GM12892 (cell line): ENCODE data around the gene ATAD3B.

Experiments
- DNase-seq: peaks from one replicate; pipeline ENCODE4 v3.0.0; 2011; ENCODE audit not compliant: insufficient read length
- FAIRE-seq: peaks from 2 replicates; lab custom pipeline; 2011; peaks lifted over from hg19 to GRCh38; lab: Jason Lieb, UNC
- POLR2A ChIP-seq: IDR thresholded peaks from 2 replicates; pipeline ENCODE4 v1.6.1; 2011; ENCODE audit warnings: low read depth, low read length, control low read depth
- POLR2AphosphoS5 ChIP-seq: IDR thresholded peaks from 2 replicates; pipeline ENCODE4 v1.6.1; 2011; ENCODE audit warnings: low read depth, low read length, control low read depth
- TAF1 ChIP-seq: IDR thresholded peaks from 2 replicates; pipeline ENCODE4 v1.6.1; 2011; ENCODE audit warnings: low read depth, mild to moderate bottlenecking, control low read depth, low read length, borderline replicate concordance

ATAD3B gene

GRCh38 chr1:1429671-1430073 lies 41.9 kb upstream of the ATAD3B start:
- FAIRE-seq = no peak
- no peak for DNase-seq
- TF ChIP-seq TAF1 (no peak), POLR2A (no peak), POLR2AphosphoS5 (no peak)

- FAIRE-seq = no peak
- no peak for DNase-seq
- no peak for TF ChIP-seq POLR2AphosphoS5
- TF ChIP-seq TAF1 = no peak
- no peak for TF ChIP-seq POLR2A
These were observed 41.2 kb upstream of the ATAD3B start for GRCh38 chr1:1430114-1430982.

GRCh38 chr1:1430992-1431844 lies 40.3 kb upstream of the ATAD3B start:
- FAIRE-seq = no peak
- DNase-seq = peak; percentile 29
- no peak for TF ChIP-seq TAF1
- no peak for TF ChIP-seq POLR2AphosphoS5

GRCh38 chr1:1431845-1432273 lies 39.7 kb upstream of the ATAD3B start:
- FAIRE-seq (no peak), DNase-seq (no peak)
- TF ChIP-seq POLR2A = no peak
- no peak for TF ChIP-seq TAF1
- TF ChIP-seq POLR2AphosphoS5 = no peak

GRCh38 chr1:1432274-1432950 lies 39.2 kb upstream of the ATAD3B start:
- FAIRE-seq = no peak
- TF ChIP-seq POLR2AphosphoS5 = no peak
- TF ChIP-seq TAF1 = no peak
- no peak for TF ChIP-seq POLR2A
- DNase-seq = no peak

GRCh38 chr1:1432951-1433803 lies 38.4 kb upstream of the ATAD3B start:
- DNase-seq (peak; percentile 37), FAIRE-seq (no peak)
- TF ChIP-seq POLR2A (no peak), POLR2AphosphoS5 (no peak), TAF1 (no peak)

- TF ChIP-seq TAF1 (no peak), POLR2A (no peak), POLR2AphosphoS5 (no peak)
- peak; percentile 14 for FAIRE-seq
- DNase-seq = peak; percentile 30
These were observed 37.8 kb upstream of the ATAD3B start for GRCh38 chr1:1433804-1434130.

GRCh38 chr1:1434131-1434823 lies 37.3 kb upstream of the ATAD3B start:
- FAIRE-seq (no peak), DNase-seq (peak; percentile 32)
- TF ChIP-seq POLR2A = no peak
- TF ChIP-seq POLR2AphosphoS5 = no peak
- no peak for TF ChIP-seq TAF1

GRCh38 chr1:1434824-1435105 lies 36.8 kb upstream of the ATAD3B start:
- peak; percentile 28 for DNase-seq
- no peak for TF ChIP-seq POLR2A
- no peak for TF ChIP-seq TAF1
- no peak for TF ChIP-seq POLR2AphosphoS5
- FAIRE-seq = no peak

GRCh38 chr1:1435106-1435903 lies 36.3 kb upstream of the ATAD3B start, which contains the start of gene VWA1:
TSS of gene VWA1 (plus strand) at chr1:1435690. CDS start at chr1:1435749, 59 bp downstream.
- FAIRE-seq (peak; percentile 72), DNase-seq (peak; percentile 93)
- TF ChIP-seq TAF1 (no peak), POLR2AphosphoS5 (no peak), POLR2A (no peak)
